LNCAP (cell line): Measurements from ENCODE around the gene PCDHGB3.

Source experiments
- TF ChIP-seq, protein P1 (sequence below): fragments of 450-650 bp; IDR thresholded peaks from 2 replicates; pipeline ENCODE4 v1.5.1; 2017; ENCODE audit warnings: mild to moderate bottlenecking

Gene PCDHGB3

DNA sequence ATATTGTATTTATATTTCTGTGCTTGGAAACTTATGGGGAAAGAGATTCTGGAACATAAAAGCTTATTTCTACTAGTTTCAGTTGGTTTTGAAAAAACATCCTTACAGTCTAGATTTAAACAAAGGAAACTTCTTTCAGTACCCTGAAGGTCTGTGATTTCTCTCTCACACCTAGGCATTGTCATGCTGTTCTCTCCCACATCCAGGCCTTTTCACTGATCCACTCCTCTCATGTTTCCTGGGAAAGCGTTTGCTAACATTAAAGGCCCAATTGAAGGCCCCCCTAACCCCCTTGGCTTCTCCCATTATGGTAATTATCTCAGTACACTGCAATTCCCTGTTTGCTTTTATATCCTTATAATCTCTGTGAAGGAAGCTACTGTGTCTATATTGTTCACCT, 27.3 kb upstream of the PCDHGB3 start:
- TF ChIP-seq, protein P1, sequence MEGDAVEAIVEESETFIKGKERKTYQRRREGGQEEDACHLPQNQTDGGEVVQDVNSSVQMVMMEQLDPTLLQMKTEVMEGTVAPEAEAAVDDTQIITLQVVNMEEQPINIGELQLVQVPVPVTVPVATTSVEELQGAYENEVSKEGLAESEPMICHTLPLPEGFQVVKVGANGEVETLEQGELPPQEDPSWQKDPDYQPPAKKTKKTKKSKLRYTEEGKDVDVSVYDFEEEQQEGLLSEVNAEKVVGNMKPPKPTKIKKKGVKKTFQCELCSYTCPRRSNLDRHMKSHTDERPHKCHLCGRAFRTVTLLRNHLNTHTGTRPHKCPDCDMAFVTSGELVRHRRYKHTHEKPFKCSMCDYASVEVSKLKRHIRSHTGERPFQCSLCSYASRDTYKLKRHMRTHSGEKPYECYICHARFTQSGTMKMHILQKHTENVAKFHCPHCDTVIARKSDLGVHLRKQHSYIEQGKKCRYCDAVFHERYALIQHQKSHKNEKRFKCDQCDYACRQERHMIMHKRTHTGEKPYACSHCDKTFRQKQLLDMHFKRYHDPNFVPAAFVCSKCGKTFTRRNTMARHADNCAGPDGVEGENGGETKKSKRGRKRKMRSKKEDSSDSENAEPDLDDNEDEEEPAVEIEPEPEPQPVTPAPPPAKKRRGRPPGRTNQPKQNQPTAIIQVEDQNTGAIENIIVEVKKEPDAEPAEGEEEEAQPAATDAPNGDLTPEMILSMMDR: no peak

DNA sequence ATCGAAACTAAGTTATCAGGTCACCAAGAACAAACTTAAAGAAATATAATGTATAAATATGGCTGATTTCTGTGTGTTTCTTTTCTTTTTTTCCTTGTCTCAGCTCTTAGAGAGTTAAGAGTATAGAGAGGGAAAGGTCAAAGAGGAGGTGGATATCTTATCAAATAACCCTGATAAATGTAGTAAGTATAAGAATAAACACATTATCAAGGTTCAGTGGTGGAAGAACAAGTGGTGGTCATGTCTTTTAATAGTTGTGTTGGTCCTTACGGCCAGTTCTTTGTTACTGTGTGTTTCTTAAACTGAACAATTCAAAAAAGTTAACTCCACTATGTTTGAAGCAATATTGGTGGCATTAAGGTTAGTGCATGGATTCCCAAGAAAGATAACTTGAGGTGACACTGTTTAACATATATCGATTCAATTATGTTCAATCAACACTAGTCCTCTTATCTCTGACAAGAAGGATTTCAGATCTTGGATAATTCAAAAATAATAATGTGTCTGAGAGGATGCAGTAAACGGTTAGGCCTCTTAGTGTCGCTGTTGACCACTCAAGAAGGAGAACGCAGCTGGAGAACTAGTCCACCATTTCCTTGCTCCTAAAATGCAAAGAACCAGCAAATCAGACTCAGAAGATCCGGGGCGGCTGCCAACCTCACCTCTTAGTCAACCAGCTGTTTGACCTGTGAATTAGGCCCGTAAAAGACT, 26.6 kb upstream of the PCDHGB3 start, which contains the start of gene PCDHGA3:
TSS of gene PCDHGA3 (plus strand) at position 588 of the 711 bp plus-strand sequence. CDS start 205 bp downstream, outside the sequence.
- TF ChIP-seq, protein P1: peak; percentile 56

DNA sequence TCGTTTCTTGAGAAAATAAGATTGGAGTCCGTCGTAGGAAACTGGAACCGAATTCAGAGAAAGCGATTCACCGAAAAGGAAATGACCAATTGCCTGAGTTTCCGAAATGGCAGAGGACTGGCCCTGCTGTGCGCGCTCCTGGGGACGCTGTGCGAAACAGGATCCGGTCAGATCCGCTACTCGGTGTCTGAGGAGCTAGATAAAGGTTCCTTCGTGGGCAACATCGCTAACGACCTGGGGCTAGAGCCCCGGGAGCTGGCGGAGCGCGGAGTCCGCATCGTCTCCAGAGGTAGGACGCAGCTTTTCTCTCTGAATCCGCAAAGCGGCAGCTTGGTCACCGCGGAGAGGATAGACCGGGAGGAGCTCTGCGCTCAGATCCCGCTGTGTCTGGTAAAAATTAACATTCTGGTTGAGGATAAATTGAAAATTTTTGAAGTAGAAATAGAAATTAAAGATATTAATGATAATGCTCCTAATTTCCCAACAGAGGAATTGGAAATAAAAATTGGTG, 26.0 kb upstream of the PCDHGB3 start:
- TF ChIP-seq, protein P1: no peak; the same call in 1 of the 2 replicates

DNA sequence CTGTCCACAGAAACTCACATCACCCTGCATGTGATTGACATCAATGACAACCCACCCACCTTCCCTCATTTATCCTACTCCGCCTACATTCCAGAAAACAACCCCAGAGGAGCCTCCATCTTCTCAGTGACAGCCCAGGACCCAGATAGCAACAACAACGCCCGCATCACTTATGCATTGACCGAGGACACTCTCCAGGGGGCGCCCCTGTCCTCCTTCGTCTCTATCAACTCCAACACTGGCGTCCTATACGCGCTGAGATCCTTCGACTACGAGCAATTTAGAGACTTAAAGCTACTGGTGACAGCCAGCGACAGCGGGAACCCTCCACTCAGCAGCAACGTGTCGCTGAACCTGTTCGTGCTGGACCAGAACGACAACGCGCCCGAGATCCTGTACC, 24.7 kb upstream of the PCDHGB3 start:
- TF ChIP-seq, protein P1: no peak

DNA sequence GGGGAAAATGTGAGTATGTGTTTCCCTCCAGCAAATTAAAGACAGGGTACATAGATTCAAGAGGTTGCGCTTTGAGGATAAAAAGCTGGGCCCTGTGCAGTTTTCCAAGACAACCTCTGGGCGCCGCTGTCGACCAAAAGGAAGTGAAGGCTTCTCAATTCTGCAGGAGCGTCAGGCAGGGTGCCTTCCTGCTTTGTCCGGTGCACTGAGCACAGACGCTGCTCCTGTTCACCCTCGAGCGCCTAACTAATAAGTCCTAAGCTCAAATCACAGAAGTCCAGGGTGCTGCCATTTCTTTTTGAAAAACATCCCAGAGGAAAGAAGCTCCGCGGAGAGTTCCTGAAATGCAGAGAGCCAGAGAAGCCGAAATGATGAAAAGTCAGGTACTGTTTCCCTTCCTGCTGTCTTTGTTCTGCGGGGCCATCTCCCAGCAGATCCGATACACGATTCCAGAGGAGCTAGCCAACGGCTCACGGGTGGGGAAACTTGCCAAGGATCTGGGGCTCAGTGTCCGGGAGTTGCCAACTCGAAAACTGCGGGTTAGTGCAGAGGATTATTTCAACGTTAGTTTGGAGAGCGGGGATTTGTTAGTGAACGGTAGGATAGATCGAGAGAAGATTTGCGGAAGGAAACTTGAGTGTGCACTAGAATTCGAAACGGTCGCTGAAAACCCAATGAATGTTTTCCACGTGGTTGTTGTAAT, 20.0 kb upstream of the PCDHGB3 start, which contains the start of gene PCDHGB1:
TSS of gene PCDHGB1 (plus strand) at position 183 of the 703 bp plus-strand sequence. CDS start at position 345, 162 bp downstream.
- TF ChIP-seq, protein P1: peak; percentile 88

DNA sequence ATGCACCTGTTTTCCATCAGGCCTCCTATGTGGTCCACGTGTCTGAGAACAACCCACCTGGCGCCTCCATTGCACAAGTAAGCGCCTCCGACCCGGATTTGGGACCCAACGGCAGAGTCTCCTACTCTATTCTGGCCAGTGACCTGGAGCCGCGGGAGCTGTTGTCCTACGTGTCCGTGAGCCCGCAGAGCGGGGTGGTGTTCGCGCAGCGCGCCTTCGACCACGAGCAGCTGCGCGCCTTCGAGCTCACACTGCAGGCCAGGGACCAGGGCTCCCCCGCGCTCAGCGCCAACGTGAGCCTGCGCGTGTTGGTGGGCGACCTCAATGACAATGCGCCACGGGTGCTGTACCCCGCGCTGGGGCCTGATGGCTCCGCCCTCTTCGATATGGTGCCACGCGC, 18.5 kb upstream of the PCDHGB3 start:
- TF ChIP-seq, protein P1: no peak

DNA sequence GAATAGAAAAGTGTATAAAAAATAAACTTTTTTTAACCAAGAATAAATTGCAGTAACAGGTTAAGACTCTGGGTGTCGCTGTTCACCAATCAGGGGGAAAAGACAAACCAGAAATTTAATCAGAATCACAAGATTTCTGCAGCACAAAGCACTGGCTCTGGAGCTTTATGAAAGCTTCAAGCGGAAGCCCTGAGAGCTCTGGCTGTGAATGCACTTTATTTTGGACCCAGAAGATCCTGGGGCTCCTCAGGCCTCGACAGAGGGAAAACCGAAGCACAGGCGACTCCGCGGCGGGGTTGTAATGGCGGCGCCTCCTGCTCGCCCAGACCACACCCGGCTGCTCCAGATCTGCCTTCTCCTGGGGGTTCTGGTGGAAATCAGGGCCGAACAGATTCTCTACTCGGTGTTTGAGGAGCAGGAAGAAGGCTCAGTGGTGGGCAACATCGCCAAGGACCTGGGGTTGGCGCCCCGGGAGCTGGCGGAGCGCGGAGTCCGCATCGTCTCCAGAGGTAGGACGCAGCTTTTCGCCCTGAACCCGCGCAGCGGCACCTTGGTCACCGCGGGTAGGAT, 15.1 kb upstream of the PCDHGB3 start, which contains the start of gene PCDHGA4:
TSS of gene PCDHGA4 (plus strand) at position 122 of the 570 bp plus-strand sequence. CDS start at position 209, 87 bp downstream.
- TF ChIP-seq, protein P1: no peak; the same call in 1 of the 2 replicates
